Inflammatory macrophage treated with lipopolysaccharide for 1 hour (primary cell): ENCODE data around the gene ENO2.

Experiments
- DNase-seq, 2 donors: peaks; one replicate each; pipeline ENCODE4 v3.0.0-alpha.2; 2020 to 2022

The ENO2 gene

DNA sequence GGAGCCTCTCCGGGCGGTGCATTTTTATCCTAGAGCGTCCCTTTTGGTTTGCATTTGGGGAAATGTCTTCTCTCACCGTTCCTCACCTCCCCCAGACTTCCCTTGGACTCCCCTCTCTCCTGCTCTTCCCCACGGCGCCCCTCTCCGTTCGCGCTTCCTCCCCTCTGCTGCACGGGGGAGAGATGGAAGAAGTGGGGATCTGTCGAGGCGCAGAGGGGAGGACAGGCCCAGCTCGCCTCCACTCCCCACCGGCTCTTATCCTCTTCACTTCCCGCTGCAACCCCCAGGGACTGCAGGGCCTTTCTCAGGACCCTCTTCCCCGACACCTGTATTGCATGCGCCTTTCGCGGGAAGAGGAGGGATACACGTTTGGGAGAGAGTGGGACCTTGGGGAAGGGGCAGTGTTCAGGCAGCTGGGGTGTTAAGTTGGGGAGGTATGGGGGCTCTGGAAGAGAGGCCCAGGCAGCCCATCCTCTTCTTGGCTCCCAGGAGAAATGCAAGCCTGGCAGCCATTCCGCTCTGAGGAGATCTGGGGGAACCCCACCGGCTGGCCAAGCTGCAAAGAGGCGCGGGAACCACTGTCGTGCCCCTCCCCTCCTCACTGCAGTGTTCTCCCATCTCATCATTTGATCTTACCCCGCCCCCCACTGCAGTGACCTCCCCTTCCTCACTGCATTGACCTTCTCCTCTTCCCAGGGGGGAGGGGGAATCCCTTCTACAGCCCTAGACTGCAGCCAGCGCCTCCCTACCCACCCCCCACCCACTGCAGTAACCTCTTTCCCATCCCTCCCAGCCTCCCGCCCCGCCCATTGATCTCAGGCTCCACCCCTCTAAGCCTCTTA lies 788 bp downstream of the ENO2 start:
- DNase-seq, result no peak

GRCh38 chr12:6915789-6916285 lies 1.5 kb downstream of the ENO2 start:
- no peak for DNase-seq

- no peak for DNase-seq
Observed at GRCh38 chr12:6916426-6917200, 2.2 kb downstream of the ENO2 start.

GRCh38 chr12:6917491-6918231 lies 3.3 kb downstream of the ENO2 start:
- DNase-seq, result no peak

DNA sequence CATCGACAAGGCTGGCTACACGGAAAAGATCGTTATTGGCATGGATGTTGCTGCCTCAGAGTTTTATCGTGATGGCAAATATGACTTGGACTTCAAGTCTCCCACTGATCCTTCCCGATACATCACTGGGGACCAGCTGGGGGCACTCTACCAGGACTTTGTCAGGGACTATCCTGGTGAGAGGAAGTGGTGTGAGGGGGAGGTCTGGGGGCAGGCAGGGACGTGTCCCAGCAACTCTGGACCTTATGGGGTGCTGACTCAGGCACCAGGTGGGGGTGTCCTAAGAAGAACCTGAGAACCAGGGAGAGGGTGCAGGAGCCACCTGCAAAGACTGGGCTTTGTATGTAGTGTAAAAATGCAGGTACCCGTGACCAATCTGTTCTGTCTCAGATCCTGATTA lies 5.2 kb downstream of the ENO2 start:
- DNase-seq, result no peak

DNA sequence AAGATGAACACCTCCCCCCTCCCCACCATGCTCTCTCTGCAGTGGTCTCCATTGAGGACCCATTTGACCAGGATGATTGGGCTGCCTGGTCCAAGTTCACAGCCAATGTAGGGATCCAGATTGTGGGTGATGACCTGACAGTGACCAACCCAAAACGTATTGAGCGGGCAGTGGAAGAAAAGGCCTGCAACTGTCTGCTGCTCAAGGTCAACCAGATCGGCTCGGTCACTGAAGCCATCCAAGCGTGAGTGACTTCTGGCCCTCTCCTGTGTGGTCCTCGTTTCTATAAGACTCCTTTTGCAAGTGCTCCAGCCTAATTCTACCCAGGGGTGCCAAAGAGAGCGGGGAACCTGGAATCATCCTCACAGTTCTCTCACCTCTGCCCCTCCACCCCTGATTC lies 7.2 kb downstream of the ENO2 start:
- no peak for DNase-seq

- peak; percentile 39 to 52 for DNase-seq
Observed at GRCh38 chr12:6921996-6922946, 7.9 kb downstream of the ENO2 start.

DNA sequence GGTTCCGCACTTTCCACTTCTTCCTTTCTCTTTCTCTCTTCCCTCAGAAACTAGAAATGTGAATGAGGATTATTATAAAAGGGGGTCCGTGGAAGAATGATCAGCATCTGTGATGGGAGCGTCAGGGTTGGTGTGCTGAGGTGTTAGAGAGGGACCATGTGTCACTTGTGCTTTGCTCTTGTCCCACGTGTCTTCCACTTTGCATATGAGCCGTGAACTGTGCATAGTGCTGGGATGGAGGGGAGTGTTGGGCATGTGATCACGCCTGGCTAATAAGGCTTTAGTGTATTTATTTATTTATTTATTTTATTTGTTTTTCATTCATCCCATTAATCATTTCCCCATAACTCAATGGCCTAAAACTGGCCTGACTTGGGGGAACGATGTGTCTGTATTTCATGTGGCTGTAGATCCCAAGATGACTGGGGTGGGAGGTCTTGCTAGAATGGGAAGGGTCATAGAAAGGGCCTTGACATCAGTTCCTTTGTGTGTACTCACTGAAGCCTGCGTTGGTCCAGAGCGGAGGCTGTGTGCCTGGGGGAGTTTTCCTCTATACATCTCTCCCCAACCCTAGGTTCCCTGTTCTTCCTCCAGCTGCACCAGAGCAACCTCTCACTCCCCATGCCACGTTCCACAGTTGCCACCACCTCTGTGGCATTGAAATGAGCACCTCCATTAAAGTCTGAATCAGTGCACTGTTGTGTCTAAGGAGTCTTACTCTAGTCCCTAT lies 8.8 kb downstream of the ENO2 start:
- no peak for DNase-seq

GRCh38 chr12:6923851-6924250 lies 9.5 kb downstream of the ENO2 start:
- no peak for DNase-seq

GRCh38 chr12:6925239-6925539 lies 10.8 kb downstream of the ENO2 start:
- no peak for DNase-seq

DNA sequence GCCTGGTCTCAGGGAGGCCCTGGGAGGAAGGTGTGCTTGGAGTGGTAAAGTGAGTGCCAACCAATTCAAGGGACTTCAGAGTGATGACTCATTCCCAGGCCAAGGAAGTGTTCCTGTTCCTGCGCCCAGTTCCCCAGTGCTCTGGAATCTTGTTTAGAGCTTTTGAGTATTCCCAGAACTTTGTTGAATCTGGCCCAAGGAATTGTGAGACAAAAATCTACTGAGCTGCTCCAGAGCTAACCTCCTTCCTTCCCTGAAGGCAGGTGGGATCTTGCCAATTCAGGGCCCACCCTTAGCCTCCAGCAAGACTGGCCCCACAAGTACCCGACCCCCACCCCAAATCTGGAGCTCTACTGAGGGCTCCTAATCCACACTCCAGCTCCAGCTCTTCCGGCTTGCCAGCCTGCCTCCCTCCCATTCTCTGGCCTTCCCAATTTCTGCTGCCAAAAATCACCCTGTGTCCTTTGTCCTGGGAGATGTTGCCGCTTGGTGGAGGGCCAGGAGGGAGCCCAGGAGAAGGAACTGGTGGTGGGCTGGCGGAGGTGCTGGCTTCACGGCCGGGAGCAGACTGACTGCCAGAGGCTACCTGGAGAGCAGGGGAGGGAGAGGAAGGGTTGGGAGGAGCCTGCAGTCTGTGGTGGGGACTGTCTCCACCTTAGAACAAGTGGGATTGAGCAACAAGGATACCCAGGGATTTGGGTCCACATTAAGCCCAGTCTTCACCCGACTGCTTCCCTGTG lies 11.3 kb downstream of the ENO2 start:
- DNase-seq, result no peak

GRCh38 chr12:6927379-6928021 lies 13.1 kb downstream of the ENO2 start, which contains the start of gene ATN1:
Gene ATN1 (plus strand): TSS chr12:6927959. CDS start chr12:6934002, 6,043 bp downstream.
- no peak for DNase-seq

GRCh38 chr12:6928022-6928702 lies 13.8 kb downstream of the ENO2 start:
- no peak for DNase-seq

GRCh38 chr12:6928703-6929407 lies 14.5 kb downstream of the ENO2 start:
- DNase-seq, result no peak

GRCh38 chr12:6929466-6930452 lies 15.4 kb downstream of the ENO2 start:
- no peak for DNase-seq

DNA sequence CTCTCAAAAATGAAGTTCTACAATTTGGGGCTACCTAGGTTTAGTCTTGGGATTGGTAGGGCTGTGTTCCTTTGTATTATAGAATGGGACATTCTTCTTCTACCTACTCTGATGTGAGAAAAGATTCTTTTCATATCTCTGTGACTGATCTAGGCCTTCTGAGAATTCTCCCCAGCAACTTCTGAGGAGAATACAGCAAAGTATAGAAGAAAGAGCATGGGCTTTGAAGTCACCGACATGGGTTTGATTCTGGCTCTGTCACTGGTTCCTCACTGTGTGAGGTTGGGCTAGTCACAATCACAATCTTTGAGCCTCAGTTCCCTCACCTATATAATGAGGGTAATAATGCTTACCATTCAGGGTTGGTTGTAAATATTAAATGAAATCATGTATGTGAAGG lies 18.4 kb downstream of the ENO2 start:
- no peak for DNase-seq

- no peak for DNase-seq
Observed at GRCh38 chr12:6934110-6934509, 19.7 kb downstream of the ENO2 start.
